Activated CD8-positive, alpha-beta memory T cell treated with anti-CD3 and anti-CD28 coated beads, Interleukin-2, amount 50 U/mL, for 1 hour (primary cell): ENCODE data around the gene DES.
A peak's percentile ranks its signal among the peaks of the same experiment; 100 is the strongest.
"Not testable (repeated sequence)": the region's sequence is repeated elsewhere in the genome, so short reads cannot be mapped to it uniquely, and the experiment has no call there.

Experiments
- DNase-seq: peaks from one replicate; pipeline ENCODE4 v3.0.0-alpha.2; 2020; ENCODE audit errors: extremely low read depth

DES gene

DNA sequence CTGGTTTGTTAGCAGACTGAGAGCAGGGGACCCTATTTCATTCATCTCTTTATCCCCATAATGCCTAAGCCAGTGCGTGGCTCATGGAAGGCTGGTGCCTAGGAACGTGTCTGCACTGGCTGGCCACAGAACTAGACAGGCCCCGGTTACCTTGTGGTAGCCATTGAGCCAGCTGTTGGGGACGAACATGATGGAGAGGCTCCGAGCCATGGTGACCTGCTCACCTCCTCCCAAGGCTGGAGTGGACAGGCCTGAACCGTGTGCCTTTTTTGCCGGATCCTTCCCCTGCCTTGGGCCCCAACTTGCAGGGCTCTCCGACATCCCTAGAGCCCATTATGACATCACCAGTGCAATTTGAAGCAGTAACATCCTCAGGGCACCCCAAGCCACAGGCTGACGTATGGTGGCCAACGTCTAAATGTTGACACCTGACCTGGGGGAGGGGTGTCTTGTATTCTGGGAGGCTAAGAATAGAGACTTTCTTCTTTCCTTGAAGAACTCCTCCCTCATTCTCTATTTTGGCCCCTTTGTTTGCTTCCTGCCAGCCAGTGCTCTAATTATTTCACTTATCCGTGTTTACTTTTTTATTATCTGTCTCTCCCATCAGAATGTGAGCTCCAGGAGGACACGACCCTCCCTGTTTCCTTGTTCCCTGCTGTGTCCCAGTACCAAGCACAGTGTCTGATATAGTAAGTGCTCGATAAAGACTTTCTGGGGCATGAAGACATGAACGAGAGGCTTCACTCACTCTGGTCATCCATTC lies 18.3 kb upstream of the DES start:
- DNase-seq: no peak

- no peak for DNase-seq
These were observed 17.6 kb upstream of the DES start for GRCh38 chr2:219400562-219400961.

DNA sequence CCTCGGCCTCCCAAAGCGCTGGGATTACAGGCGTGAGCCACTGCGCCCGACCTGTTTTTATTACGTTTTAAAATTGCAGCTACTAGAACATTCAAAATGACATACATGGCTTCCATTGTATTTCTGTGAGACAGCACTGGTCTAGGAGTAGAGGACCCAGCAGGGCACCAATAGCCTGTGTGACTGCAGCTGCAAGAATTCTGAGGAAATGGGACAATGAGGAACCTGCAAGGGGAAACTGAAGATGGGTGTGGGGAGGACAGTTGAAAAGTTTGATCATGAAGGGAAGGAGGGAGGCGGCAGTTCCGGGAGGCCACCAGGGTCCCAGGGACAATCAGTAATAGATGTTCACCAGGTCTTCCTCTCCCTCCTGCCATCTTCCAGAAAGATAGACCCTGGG lies 16.6 kb upstream of the DES start:
- no peak for DNase-seq

DNA sequence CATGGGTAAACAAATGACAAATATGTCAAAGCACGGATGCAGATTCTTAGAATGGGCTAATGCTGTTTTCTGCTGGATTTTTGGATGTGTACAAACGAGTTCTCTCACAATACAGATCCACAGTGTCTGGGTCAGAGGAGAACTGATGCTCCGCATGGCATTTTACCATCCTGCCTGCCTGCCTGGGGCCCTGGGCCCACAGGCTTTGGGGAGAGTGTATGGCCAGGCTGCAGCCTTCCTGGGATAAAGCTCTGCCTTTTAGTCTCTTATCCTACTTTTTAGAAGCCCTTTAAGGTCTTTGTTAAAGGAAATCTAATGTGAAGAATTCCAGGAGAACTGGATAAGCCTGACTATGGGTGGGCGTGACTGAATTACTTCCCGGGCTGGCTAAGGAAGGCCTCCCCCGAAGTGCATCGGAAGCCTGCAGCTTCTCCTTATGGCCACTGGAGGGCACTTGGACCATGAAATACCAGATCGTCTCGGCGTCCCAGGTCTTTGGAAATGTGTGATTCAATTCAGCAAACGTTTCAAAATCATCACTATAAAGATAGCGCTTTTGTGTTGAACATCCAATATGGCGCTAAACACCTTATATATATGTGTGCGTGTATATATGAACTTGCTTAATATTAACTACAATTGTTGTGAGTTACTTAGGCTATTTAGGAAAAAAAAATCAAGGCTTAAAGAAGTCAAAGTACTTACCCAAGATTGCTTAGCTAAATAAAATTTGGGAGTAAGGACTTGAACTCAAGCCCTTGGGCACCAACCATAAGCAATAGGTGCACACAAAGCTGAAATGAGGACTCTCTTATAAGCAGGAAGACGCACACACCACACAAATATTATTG lies 15.3 kb upstream of the DES start:
- peak; percentile 19 for DNase-seq

GRCh38 chr2:219403861-219404260 lies 14.3 kb upstream of the DES start:
- no peak for DNase-seq

- DNase-seq: no peak
These were observed 13.8 kb upstream of the DES start for GRCh38 chr2:219404291-219404910.

DNA sequence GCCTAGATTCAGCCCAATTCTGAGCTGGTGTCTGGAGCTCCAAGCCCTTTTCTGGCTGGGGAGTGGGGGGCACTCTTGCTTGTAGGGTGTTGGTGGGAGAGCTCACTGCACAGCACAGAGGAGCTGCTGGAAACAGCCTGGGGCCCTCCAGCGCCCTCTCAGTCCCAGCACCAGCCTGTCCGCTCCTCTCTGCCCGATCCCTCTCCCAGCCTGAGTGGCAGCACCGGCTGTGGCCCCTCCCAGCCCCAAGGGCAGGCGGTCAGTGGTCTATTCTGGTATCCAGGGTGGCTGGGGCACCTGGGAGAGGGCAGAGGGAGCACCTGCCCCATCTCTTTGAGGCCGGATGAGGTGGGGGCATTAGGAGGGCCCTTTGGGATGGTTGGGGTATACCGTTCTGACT lies 13.2 kb upstream of the DES start:
- DNase-seq: no peak

DNA sequence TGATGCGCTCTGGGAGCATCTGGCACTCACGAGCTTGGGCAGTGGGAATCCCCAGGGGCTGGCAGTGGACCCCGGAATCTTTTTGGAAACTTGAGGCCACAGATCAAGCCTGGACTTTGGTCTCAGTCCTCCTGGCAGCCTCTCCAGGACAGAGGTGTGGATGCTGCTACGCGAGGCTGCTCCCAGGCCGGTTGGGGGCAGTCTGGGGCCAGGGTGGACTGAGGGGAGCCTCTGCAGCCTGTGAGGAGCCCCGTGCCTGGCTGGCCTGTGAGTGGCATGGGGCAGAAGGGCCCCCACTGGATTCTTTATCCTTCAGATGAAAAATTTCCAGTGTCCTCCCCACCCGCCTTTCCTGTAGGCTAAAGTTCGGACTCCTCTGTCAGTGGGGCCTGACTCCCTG lies 12.7 kb upstream of the DES start:
- no peak for DNase-seq

- DNase-seq: no peak
These were observed 12.0 kb upstream of the DES start for GRCh38 chr2:219405958-219406860.

- no peak for DNase-seq
These were observed 11.3 kb upstream of the DES start for GRCh38 chr2:219406861-219407230.

DNA sequence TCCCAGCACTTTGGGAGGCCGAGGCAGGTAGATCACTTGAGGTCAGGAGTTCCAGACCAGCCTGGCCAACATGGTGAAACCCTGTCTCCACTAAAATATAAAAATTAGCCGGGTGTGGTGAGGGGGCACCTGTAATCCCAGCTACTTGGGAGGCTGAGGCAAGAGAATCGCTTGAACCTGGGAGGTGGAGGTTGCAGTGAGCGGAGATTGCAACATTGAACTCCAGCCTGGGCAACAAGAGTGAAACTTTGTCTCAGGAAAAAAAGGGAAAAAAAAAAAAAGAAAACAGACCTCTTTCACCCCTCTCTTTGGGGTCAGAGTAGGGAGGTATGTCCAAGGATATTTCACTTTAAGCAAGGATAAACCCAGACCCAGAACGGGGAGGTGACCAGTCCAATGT lies 10.8 kb upstream of the DES start:
- DNase-seq: not testable (repeated sequence)

DNA sequence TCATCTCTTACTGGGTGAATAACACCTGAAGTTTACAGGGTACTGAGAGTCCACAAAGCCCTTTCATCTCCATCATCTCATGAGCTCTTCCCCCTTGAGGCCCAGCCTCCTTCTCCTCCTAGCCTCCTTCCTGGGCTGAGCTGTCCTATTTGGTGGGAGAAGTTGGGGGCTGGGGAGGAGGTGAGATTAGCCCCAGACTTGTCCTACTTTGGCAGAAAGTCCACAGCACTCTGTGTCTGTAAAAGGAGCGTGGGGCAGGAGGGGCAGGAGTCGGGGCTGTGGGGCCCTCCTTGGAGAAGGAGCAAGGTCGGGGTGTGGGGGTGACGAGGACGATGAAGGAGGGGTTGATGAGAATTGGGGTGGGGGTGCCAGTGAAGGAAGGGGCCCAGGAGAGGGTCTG lies 10.0 kb upstream of the DES start:
- DNase-seq: no peak

DNA sequence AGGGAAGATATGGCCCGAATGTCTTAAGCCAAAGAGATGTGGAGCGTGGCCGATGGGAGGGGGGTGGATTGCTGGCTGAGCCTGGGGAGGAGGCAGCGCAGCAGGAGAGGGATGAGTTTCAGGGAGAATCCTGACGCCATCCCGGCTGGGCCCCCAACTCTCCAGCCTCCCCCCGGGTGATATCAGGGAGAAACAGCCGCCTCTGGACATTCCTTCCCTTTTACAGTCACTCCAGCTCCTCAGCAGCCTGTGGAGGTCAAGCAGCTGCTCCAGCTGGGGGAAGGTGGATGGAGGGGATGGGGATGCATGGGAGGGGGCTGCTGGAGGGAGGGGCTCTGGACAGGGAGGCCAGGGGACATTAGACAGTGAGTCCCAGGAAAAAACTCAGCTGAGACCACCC lies 9.5 kb upstream of the DES start:
- no peak for DNase-seq

- no peak for DNase-seq
These were observed 8.6 kb upstream of the DES start for GRCh38 chr2:219409619-219410018.

DNA sequence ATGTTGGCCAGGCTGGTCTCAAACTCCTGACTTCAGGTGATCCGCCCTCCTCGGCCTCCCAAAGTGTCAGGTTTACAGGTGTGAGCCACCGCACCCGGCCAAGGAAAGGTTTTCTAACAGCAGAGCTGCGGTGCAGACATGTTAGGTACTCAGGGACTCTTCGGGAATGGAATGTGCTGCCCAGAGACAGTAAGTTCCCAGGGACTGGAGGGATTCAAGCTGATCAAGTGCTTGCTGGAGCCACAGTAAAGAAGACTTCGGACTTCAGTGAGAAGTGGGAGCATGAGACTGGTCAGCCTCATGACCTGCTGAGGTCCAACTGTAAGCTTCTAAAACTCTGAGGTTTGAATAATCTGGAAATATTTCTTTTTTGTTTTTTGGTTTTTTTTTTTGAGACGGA lies 7.8 kb upstream of the DES start:
- no peak for DNase-seq

DNA sequence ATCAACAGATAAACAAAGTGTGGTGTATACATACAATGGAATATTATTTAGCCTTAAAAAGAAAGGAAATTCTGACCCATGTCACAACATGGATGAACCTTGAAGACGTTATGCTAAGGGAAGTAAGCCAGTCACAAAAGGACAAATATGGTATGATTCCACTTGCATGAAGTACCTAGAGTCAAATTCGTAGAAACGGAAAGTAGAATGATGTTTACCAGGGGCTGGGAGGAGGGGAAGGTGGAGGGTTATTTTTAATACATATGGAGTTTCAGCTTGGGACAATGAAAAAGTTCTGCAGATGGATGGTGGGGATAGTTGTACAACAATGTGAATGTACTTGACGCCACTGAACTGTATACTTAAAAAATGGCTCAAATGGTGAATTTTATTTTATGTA lies 3.3 kb upstream of the DES start:
- DNase-seq: no peak

- no peak for DNase-seq
These were observed 2.5 kb upstream of the DES start for GRCh38 chr2:219415580-219416234.

DNA sequence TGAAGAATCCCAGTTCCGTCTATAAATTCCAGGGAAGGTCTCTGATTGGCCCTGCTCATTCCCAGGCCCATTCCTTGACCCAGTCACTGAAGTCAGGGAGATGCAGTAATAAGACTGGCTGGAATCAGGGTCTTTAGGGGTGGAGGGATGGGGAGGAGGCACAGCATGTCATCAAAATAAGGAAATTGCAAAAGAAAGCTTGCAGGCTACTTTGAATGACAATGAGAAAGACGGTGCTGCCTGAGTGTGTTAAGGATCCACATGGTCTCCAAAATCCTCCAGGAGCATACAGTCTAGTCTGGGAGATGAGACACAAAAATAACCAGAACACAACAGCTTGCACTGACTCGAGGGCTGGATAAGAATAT lies 2.0 kb upstream of the DES start:
- no peak for DNase-seq

DNA sequence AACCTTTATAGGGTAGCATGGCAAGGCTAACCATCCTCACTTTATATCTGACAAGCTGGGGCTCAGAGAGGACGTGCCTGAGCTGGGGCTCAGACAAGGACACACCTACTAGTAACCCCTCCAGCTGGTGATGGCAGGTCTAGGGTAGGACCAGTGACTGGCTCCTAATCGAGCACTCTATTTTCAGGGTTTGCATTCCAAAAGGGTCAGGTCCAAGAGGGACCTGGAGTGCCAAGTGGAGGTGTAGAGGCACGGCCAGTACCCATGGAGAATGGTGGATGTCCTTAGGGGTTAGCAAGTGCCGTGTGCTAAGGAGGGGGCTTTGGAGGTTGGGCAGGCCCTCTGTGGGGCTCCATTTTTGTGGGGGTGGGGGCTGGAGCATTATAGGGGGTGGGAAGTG lies 1.2 kb upstream of the DES start:
- no peak for DNase-seq

DNA sequence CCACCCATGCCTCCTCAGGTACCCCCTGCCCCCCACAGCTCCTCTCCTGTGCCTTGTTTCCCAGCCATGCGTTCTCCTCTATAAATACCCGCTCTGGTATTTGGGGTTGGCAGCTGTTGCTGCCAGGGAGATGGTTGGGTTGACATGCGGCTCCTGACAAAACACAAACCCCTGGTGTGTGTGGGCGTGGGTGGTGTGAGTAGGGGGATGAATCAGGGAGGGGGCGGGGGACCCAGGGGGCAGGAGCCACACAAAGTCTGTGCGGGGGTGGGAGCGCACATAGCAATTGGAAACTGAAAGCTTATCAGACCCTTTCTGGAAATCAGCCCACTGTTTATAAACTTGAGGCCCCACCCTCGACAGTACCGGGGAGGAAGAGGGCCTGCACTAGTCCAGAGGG lies 803 bp upstream of the DES start:
- no peak for DNase-seq

DNA sequence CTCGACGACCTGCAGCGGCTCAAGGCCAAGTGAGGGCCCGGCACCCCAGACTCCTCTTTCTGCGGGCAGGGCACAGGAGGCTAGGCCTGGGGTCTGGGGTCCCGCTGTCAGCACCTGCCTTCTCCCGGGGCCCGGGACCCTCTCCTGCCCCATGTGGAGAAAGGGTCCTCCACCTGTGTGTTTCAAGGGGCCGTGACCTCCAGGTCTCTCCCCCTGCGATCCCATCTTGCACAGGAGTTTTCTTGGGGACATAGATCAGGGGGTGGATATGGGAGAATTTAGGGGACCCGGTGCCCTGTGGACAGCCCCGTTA lies 791 bp downstream of the DES start:
- no peak for DNase-seq
